Cardiac muscle cell (in vitro differentiated cells and primary cell): ENCODE results near the gene BAZ1A. TPM values are rescaled to one million over a fixed set of nuclear protein-coding genes. Genes with fewer than 3 reads are reported as not detected.
"Not testable (repeated sequence)": the region's sequence is repeated elsewhere in the genome, so short reads cannot be mapped to it uniquely, and the experiment has no call there.

Source experiments
- DNase-seq, 2 donors: peaks; one replicate each; pipeline versions ENCODE4 v3.0.0 to v3.0.0-alpha.2; 2010 to 2017; ENCODE audit warnings: low read depth in 1 of 2, low spot score in 1 of 2
- H3K27ac ChIP-seq: fragments of 200-600 bp; sonication (generic); 2 replicates; pipeline ENCODE4 v1.5.1; 2016
- H3K27me3 ChIP-seq: fragments of 200-600 bp; sonication (generic); 2 replicates; pipeline ENCODE4 v1.6.0; 2016; ENCODE audit warnings: control low read depth
- H3K36me3 ChIP-seq: fragments of 200-600 bp; sonication (generic); 2 replicates; pipeline ENCODE4 v1.5.1; 2016; ENCODE audit warnings: control low read depth
- H3K4me1 ChIP-seq: fragments of 200-600 bp; sonication (generic); 2 replicates; pipeline ENCODE4 v1.8.1; 2017; ENCODE audit warnings: low read depth, mild to moderate bottlenecking, mixed run types
- H3K4me3 ChIP-seq: fragments of 200-600 bp; sonication (generic); 2 replicates; pipeline ENCODE4 v1.5.1; 2016; ENCODE audit warnings: mild to moderate bottlenecking
- H3K9me3 ChIP-seq: fragments of 200-600 bp; sonication (generic); 2 replicates; pipeline ENCODE4 v1.5.1; 2017; ENCODE audit warnings: low read depth, mild to moderate bottlenecking, control low read depth
- polyA plus RNA-seq: library from polyadenylated mRNA; unstranded; fragments of >200 nt; fragmentation: Nextera tagmentation; extraction: Ambion mirVana; gene quantifications from 2 replicates; pipeline ENCODE4 v1.2.1, GENCODE V29; 2016
- total RNA-seq: library from RNA; depleted of rRNA; stranded (reverse); fragments of >200 nt; gene quantifications from 2 replicates; pipeline ENCODE4 v1.2.3, GENCODE V29; 2016
- TF ChIP-seq, protein P1 (sequence below): IDR thresholded peaks from 2 replicates; pipeline ENCODE4 v1.5.1; 2012; ENCODE audit warnings: low read depth, mild to moderate bottlenecking, low read length

Gene BAZ1A
- total and polyA plus RNA-seq, 2 experiments from 2014 or later, result 7.2 to 11.1 TPM

- H3K4me3 ChIP-seq, result no peak overlapping the region
- TF ChIP-seq, protein P1, sequence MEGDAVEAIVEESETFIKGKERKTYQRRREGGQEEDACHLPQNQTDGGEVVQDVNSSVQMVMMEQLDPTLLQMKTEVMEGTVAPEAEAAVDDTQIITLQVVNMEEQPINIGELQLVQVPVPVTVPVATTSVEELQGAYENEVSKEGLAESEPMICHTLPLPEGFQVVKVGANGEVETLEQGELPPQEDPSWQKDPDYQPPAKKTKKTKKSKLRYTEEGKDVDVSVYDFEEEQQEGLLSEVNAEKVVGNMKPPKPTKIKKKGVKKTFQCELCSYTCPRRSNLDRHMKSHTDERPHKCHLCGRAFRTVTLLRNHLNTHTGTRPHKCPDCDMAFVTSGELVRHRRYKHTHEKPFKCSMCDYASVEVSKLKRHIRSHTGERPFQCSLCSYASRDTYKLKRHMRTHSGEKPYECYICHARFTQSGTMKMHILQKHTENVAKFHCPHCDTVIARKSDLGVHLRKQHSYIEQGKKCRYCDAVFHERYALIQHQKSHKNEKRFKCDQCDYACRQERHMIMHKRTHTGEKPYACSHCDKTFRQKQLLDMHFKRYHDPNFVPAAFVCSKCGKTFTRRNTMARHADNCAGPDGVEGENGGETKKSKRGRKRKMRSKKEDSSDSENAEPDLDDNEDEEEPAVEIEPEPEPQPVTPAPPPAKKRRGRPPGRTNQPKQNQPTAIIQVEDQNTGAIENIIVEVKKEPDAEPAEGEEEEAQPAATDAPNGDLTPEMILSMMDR, result no peak
- no peak overlapping the region for H3K27ac ChIP-seq
- no peak for DNase-seq
- H3K9me3 ChIP-seq, result no peaks in the 10 kb centered on the region
- no peaks in the 10 kb centered on the region for H3K36me3 ChIP-seq
- H3K27me3 ChIP-seq, result no peaks in the 10 kb centered on the region
- no peaks in the 10 kb centered on the region for H3K4me1 ChIP-seq
Observed at GRCh38 chr14:34817768-34818167, 57.4 kb downstream of the BAZ1A start.

DNA sequence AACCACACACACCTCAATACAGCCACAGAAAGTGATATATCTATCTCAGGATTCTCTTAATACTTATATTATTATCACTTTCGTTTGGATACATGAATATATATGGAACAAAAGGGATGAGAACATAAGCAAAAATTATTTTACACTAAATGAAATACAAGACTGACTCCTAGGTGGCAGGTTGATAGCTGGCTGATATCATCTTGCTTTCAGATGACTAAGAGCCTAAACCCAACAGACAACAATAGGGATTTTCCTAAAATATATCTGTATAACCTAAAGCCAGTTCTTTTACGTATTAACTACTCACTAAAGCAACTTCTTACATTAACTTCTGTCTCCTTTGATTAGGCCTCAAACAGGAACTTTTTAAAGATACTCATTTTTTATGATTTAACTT lies 65.1 kb downstream of the BAZ1A start:
- no peaks in the 10 kb centered on the region for H3K4me1 ChIP-seq
- no peak overlapping the region for H3K4me3 ChIP-seq
- no peaks in the 10 kb centered on the region for H3K27me3 ChIP-seq
- no peaks in the 10 kb centered on the region for H3K9me3 ChIP-seq
- H3K27ac ChIP-seq, result no peak overlapping the region
- DNase-seq, result no peak
- peaks cover 10% of the 10 kb centered on the region for H3K36me3 ChIP-seq
- TF ChIP-seq, protein P1, result no peak

- no peaks in the 10 kb centered on the region for H3K9me3 ChIP-seq
- H3K27me3 ChIP-seq, result no peaks in the 10 kb centered on the region
- H3K27ac ChIP-seq, result no peak overlapping the region
- DNase-seq, result no peak
- TF ChIP-seq, protein P1, result no peak
- no peaks in the 10 kb centered on the region for H3K4me1 ChIP-seq
- no peak overlapping the region for H3K4me3 ChIP-seq
- H3K36me3 ChIP-seq, result peaks cover 19% of the 10 kb centered on the region
Observed at GRCh38 chr14:34806257-34806656, 68.9 kb downstream of the BAZ1A start.

- Histone ChIP-seq H3K27me3 (no peaks in the 10 kb centered on the region), H3K4me3 (no peak overlapping the region)
- no peak for DNase-seq
Observed at GRCh38 chr14:34804933-34805332, 70.2 kb downstream of the BAZ1A start.

GRCh38 chr14:34798861-34799260 lies 76.3 kb downstream of the BAZ1A start:
- H3K36me3 ChIP-seq, result peaks cover 18% of the 10 kb centered on the region

More at GRCh38 chr14:34804933-34805332, 70.2 kb downstream of the BAZ1A start:
- Histone ChIP-seq H3K9me3 (no peaks in the 10 kb centered on the region), H3K36me3 (peaks cover 15% of the 10 kb centered on the region), H3K4me1 (no peaks in the 10 kb centered on the region), H3K27ac (no peak overlapping the region)
- TF ChIP-seq, protein P1, result no peak

DNA sequence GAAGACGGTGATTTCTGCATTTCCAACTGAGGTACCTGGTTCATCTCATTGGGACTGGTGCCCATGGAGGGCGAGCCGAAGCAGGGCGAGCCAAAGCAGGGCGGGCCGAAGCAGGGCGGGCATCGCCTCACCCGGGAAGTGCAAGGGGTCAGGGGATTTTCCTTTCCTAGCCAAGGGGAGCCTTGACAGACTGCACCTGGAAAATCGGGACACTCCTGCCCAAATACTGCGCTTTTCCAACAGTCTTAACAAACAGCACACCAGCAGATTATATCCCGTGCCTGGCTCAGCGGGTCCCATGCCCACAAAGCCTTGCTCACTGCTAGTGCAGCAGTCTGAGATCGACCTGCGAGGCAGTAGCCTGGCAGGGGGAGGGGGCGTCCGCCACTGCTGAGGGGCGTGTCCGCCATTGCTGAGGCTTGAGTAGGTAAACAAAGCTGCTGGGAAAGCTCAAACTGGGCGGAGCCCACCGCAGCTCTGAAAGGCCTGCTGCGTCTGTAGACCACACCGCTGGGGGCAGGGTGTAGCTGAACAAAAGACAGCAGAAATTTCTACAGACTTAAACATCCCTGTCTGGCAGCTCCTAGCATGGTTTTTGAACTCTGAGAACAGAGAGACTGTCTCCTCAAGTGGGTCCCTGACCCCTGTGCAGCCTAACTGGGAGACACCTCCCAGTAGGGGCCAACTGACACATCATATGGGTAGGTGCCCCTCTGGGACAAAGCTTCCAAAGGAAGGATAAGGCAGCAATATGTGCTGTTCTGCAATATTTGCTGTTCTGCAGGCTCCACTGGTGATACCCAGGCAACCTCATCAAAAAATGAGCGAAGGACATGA lies 77.2 kb downstream of the BAZ1A start:
- Histone ChIP-seq H3K27ac (no peak overlapping the region), H3K27me3 (no peaks in the 10 kb centered on the region), H3K4me1 (no peaks in the 10 kb centered on the region), H3K36me3 (peaks cover 18% of the 10 kb centered on the region), H3K4me3 (no peak overlapping the region), H3K9me3 (no peaks in the 10 kb centered on the region)
- DNase-seq, result no peak
- TF ChIP-seq, protein P1, result no peak

More at GRCh38 chr14:34798861-34799260, 76.3 kb downstream of the BAZ1A start:
- not testable (repeated sequence) for DNase-seq, H3K27me3 ChIP-seq, H3K27ac ChIP-seq, H3K4me3 ChIP-seq, H3K4me1 ChIP-seq, H3K9me3 ChIP-seq
